ENCODE measurements around the gene SMKR1. TPM values are rescaled to one million over a fixed set of nuclear protein-coding genes. Genes with fewer than 3 reads are reported as not detected.

SMKR1 gene
- polyA plus RNA-seq, 1 experiment, result 0.24 TPM

GRCh38 chr7:129493555-129493954 is 8.8 kb upstream of the SMKR1 start:
- ChIA-PET CTCF (interaction anchor here (0.6 to 0.9 kb wide), 2 partner anchors 31 to 337 kb away, joined by 3 read pairs; no protein-coding TSS in a partner anchor), POLR2A (interaction anchor here (0.7 to 1.3 kb wide), 2 partner anchors 13 to 119 kb away, joined by 3 to 4 read pairs; no protein-coding TSS in a partner anchor)
- 0 out of 2 replicates have a peak, but pooled peaks have one; percentile 7 for TF ChIP-seq CTCF (IDR thresholded peaks at IDR 0.05; ENCODE audit: low read depth, low read length)
- Histone ChIP-seq H3K4me3 (ENCODE audit: low read depth, low read length) (no peak overlapping the region), H3K27me3 (ENCODE audit: control insufficient read depth, insufficient read depth, low read length) (peaks cover under 1% of the 10 kb centered on the region), H3K9me3 (ENCODE audit: control insufficient read depth, insufficient read depth, low read length) (no peaks in the 10 kb centered on the region), H3K27ac (ENCODE audit: low read depth, low read length) (no peak overlapping the region)
- no peak for DNase-seq (ENCODE audit: low read depth, low spot score)

- TF ChIP-seq CTCF (IDR thresholded peaks at IDR 0.05; ENCODE audit: low read depth, low read length), result no peak
- peak; percentile 83 for DNase-seq (ENCODE audit: low read depth, low spot score)
- H3K4me3 ChIP-seq (ENCODE audit: low read depth, low read length), result no peak overlapping the region
- POLR2A ChIA-PET, result interaction anchor here (0.7 to 1.3 kb wide), 2 partner anchors 13 to 119 kb away, joined by 3 to 4 read pairs; no protein-coding TSS in a partner anchor
- H3K9me3 ChIP-seq (ENCODE audit: control insufficient read depth, insufficient read depth, low read length), result no peaks in the 10 kb centered on the region
- H3K27ac ChIP-seq (ENCODE audit: low read depth, low read length), result no peak overlapping the region
- peaks cover 2% of the 10 kb centered on the region for H3K27me3 ChIP-seq (ENCODE audit: control insufficient read depth, insufficient read depth, low read length)
- CTCF ChIA-PET, result interaction anchor here (0.6 to 0.9 kb wide), 2 partner anchors 30 to 336 kb away, joined by 3 read pairs; no protein-coding TSS in a partner anchor
Observed at GRCh38 chr7:129494041-129494440, 8.3 kb upstream of the SMKR1 start.

GRCh38 chr7:129495987-129496386 is 6.3 kb upstream of the SMKR1 start:
- POLR2A ChIA-PET, result no interaction called here
- Histone ChIP-seq H3K9me3 (ENCODE audit: control insufficient read depth, insufficient read depth, low read length) (no peaks in the 10 kb centered on the region), H3K27me3 (ENCODE audit: control insufficient read depth, insufficient read depth, low read length) (peaks cover 2% of the 10 kb centered on the region), H3K4me3 (ENCODE audit: low read depth, low read length) (no peak overlapping the region), H3K27ac (ENCODE audit: low read depth, low read length) (no peak overlapping the region)
- DNase-seq (ENCODE audit: low read depth, low spot score), result no peak
- TF ChIP-seq CTCF (IDR thresholded peaks at IDR 0.05; ENCODE audit: low read depth, low read length), result no peak
- CTCF ChIA-PET, result no interaction called here

- CTCF ChIA-PET, result no interaction called here
- Histone ChIP-seq H3K9me3 (ENCODE audit: control insufficient read depth, insufficient read depth, low read length) (no peaks in the 10 kb centered on the region), H3K27ac (ENCODE audit: low read depth, low read length) (no peak overlapping the region), H3K27me3 (ENCODE audit: control insufficient read depth, insufficient read depth, low read length) (peaks cover 2% of the 10 kb centered on the region), H3K4me3 (ENCODE audit: low read depth, low read length) (no peak overlapping the region)
- POLR2A ChIA-PET, result no interaction called here
- TF ChIP-seq CTCF (IDR thresholded peaks at IDR 0.05; ENCODE audit: low read depth, low read length), result no peak
- DNase-seq (ENCODE audit: low read depth, low spot score), result no peak
Observed at GRCh38 chr7:129496653-129497052, 5.7 kb upstream of the SMKR1 start.

GRCh38 chr7:129497156-129497555 is 5.2 kb upstream of the SMKR1 start:
- CTCF ChIA-PET, result interaction anchor here (0.5 kb wide), 1 partner anchor 469 kb away, joined by 3 read pairs; no protein-coding TSS in a partner anchor
- POLR2A ChIA-PET, result no interaction called here
- Histone ChIP-seq H3K9me3 (ENCODE audit: control insufficient read depth, insufficient read depth, low read length) (no peaks in the 10 kb centered on the region), H3K27me3 (ENCODE audit: control insufficient read depth, insufficient read depth, low read length) (peaks cover 2% of the 10 kb centered on the region), H3K27ac (ENCODE audit: low read depth, low read length) (no peak overlapping the region), H3K4me3 (ENCODE audit: low read depth, low read length) (no peak overlapping the region)
- DNase-seq (ENCODE audit: low read depth, low spot score), result no peak
- no peak for TF ChIP-seq CTCF (IDR thresholded peaks at IDR 0.05; ENCODE audit: low read depth, low read length)

Data from AG04450 (cell line).